Measurements from ENCODE around the gene POLN. TPM values are rescaled to one million over a fixed set of nuclear protein-coding genes. Genes with fewer than 3 reads are reported as not detected.

The POLN gene
- total and polyA plus RNA-seq, 2 donors: 1.1 to 2.9 TPM

DNA sequence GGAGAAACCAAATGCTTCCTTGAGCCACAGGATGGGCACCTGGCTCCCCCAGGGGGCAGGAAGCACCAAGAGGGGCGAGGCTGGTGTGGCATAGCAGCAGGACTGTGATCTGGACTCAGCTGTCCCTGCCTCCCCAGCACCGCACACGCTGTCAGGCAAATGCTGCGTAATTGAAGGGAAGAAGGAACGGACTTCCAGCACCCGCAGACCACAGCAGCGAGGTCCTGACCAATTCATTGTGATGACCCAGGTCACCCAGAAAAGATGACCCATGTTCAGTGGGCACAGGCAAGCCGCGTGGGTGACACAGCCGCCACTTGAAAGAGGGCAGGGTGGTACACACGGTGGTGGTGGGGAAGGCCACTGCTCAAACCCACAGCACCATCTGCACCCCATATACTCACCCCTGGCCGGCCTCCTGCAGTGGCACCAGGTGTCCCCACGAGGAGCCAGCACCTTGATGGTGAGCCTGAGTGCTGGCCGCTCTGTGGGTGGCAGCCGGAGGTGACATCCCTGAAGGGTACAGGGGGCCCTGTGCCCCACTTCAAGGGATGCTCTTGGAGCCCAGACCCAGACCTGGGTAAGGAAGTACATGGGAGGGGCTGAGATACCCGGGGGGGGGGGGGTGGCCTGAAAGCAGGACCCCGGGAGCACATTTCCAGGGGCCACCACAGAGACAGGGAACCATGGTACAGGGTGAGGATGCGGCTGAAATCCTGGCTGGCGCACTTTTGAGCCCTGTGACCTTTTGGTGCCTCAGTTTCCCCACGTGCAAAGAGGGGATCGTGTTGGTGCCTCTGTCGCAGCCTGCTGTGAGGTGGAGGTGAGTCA lies 171.3 kb downstream of the POLN start:
- H3K27me3 ChIP-seq (ENCODE audit: control insufficient read depth in 2 of 2, insufficient read depth in 1 of 2, low read length in 1 of 2): peaks cover 0 to 24% of the 10 kb centered on the region in 2 donors
- 86% methylated on average over 22 of the region's 22 CpGs for WGBS
- DNase-seq (ENCODE audit: low read depth in 6 of 9, low spot score in 9 of 9): no peak

DNA sequence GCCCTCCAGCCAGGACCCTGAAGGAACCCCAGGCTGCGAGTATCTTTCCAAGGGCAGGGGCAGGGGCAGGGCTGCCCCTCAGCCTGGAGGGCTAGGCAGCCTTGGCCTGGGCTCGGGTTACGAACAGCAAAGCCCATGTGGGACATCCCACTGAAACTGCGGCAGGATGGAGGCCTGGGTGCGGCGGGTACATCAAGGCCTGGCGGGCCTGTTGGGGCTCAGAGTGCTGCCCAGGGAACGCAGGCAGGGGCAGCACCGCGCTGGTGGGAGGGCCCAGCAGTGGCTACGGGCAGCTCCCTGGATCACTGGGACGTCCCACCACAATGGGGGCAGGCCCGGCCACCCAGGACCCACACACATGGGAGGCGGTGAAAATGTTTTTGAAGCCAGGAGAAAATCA lies 171.9 kb downstream of the POLN start:
- Histone ChIP-seq H3K27ac (ENCODE audit: low read depth in 1 of 2, low read length in 1 of 2) (no peak overlapping the region), H3K4me1 (ENCODE audit: control insufficient read depth in 2 of 2, insufficient read depth in 2 of 2, low read length in 2 of 2) (no peaks in the 10 kb centered on the region), H3K36me3 (ENCODE audit: control insufficient read depth in 2 of 2, insufficient read depth in 2 of 2, low read length in 1 of 2) (no peaks in the 10 kb centered on the region), H3K4me3 (ENCODE audit: low read length in 2 of 2) (no peak overlapping the region), H3K27me3 (ENCODE audit: control insufficient read depth in 2 of 2, insufficient read depth in 1 of 2, low read length in 1 of 2) (peaks cover 0 to 24% of the 10 kb centered on the region in 2 donors), H3K9me3 (ENCODE audit: control insufficient read depth in 2 of 2, insufficient read depth in 1 of 2, low read length in 1 of 2) (no peaks in the 10 kb centered on the region)
- DNase-seq (ENCODE audit: low read depth in 6 of 9, low spot score in 9 of 9): no peak
- 90% methylated on average over 14 of the region's 14 CpGs for WGBS

More for the DNA sequence above, 171.3 kb downstream of the POLN start:
- no peak overlapping the region for H3K27ac ChIP-seq (ENCODE audit: low read depth in 1 of 2, low read length in 1 of 2)
- H3K4me1 ChIP-seq (ENCODE audit: control insufficient read depth in 2 of 2, insufficient read depth in 2 of 2, low read length in 2 of 2): no peaks in the 10 kb centered on the region
- no peak overlapping the region for H3K4me3 ChIP-seq (ENCODE audit: low read length in 2 of 2)
- H3K36me3 ChIP-seq (ENCODE audit: control insufficient read depth in 2 of 2, insufficient read depth in 2 of 2, low read length in 1 of 2): no peaks in the 10 kb centered on the region
- no peaks in the 10 kb centered on the region for H3K9me3 ChIP-seq (ENCODE audit: control insufficient read depth in 2 of 2, insufficient read depth in 1 of 2, low read length in 1 of 2)

DNA sequence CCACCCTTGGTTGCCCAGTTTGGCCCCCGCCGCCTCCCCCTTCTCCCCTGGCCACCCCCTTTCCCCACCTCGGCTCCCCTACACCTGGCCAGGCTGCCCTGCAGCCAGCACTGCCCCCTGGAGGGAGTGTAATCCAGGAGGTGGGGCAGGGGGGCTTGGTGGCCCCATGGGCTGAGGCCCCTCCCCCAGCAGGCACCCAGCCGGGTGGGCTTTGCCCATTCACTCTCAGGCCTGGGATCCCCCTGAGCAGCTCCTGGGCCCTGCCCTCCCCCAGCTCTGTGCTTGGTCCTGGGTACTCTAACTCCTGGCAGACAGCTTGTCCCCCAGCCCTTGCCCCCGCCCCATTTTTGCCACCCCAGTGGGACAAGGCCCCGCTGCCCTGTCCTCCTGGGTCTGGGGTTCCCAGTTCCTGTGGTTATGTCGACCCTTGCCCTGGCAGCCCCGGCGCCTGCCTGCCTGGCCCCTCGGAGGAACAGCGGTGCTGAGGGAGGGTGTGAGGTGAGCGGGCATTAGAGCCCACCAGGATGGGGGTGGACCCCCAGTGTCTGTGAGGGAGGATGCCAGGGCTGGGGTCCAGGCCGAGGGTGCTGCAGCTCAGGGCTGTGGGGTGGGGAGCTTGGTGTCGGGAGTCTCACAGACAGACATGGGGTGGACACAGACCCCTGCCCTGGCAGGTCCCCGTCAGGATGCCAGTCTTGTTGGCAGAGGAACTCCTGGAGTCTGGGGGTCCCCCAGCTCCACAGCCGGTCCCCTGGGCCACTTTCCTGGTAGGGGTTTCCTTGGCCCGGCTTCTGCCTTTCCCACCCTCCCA lies 172.6 kb downstream of the POLN start:
- H3K27me3 ChIP-seq (ENCODE audit: control insufficient read depth in 2 of 2, insufficient read depth in 1 of 2, low read length in 1 of 2): peaks cover 0 to 24% of the 10 kb centered on the region in 2 donors
- no peak for DNase-seq (ENCODE audit: low read depth in 6 of 9, low spot score in 9 of 9)
- WGBS: 90% methylated on average over 17 of the region's 17 CpGs

DNA sequence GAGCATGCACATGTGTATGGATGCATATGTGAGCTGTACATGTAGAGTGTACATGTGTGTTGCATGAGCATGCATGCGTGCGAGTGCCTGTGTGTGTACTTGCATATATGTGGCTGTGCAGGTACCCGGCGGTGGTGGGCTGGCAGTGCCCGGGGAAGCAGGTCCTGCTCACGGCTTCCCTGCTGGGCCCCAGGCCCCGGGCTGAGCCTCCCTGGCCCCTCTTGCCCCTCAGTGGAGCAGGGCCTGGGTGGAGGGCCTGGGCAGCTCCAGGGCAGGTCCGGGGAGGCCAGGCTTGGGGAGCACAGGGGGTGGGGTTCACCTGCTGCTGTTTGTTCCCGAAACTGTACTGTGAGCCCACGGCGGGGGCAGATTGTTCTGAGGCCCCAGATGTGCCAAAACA lies 173.4 kb downstream of the POLN start:
- Histone ChIP-seq H3K9me3 (ENCODE audit: control insufficient read depth in 2 of 2, insufficient read depth in 1 of 2, low read length in 1 of 2) (no peaks in the 10 kb centered on the region), H3K4me1 (ENCODE audit: control insufficient read depth in 2 of 2, insufficient read depth in 2 of 2, low read length in 2 of 2) (no peaks in the 10 kb centered on the region), H3K4me3 (ENCODE audit: low read length in 2 of 2) (no peak overlapping the region), H3K27me3 (ENCODE audit: control insufficient read depth in 2 of 2, insufficient read depth in 1 of 2, low read length in 1 of 2) (peaks cover 0 to 24% of the 10 kb centered on the region in 2 donors), H3K36me3 (ENCODE audit: control insufficient read depth in 2 of 2, insufficient read depth in 2 of 2, low read length in 1 of 2) (no peaks in the 10 kb centered on the region), H3K27ac (ENCODE audit: low read depth in 1 of 2, low read length in 1 of 2) (no peak overlapping the region)
- 95% methylated on average over 11 of the region's 11 CpGs for WGBS
- DNase-seq (ENCODE audit: low read depth in 6 of 9, low spot score in 9 of 9): no peak

More for the DNA sequence above, 172.6 kb downstream of the POLN start:
- H3K4me3 ChIP-seq (ENCODE audit: low read length in 2 of 2): no peak overlapping the region
- H3K36me3 ChIP-seq (ENCODE audit: control insufficient read depth in 2 of 2, insufficient read depth in 2 of 2, low read length in 1 of 2): no peaks in the 10 kb centered on the region
- no peak overlapping the region for H3K27ac ChIP-seq (ENCODE audit: low read depth in 1 of 2, low read length in 1 of 2)
- no peaks in the 10 kb centered on the region for H3K9me3 ChIP-seq (ENCODE audit: control insufficient read depth in 2 of 2, insufficient read depth in 1 of 2, low read length in 1 of 2)
- no peaks in the 10 kb centered on the region for H3K4me1 ChIP-seq (ENCODE audit: control insufficient read depth in 2 of 2, insufficient read depth in 2 of 2, low read length in 2 of 2)

DNA sequence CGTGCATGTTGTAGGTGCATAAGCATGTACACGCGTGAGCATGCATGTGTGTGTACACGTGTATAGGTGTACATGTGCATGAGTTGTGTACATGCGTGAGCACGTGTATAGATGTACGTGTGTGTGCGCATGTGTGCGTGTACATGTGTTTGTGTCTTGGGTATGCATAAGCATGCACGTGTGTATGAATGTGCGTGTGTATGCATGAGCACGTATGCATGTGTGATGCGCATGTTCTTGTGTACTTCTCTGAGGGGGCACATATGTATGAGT lies 173.8 kb downstream of the POLN start:
- H3K27ac ChIP-seq (ENCODE audit: low read depth in 1 of 2, low read length in 1 of 2): no peak overlapping the region
- H3K27me3 ChIP-seq (ENCODE audit: control insufficient read depth in 2 of 2, insufficient read depth in 1 of 2, low read length in 1 of 2): peaks cover 0 to 25% of the 10 kb centered on the region in 2 donors
- H3K4me3 ChIP-seq (ENCODE audit: low read length in 2 of 2): no peak overlapping the region
- H3K36me3 ChIP-seq (ENCODE audit: control insufficient read depth in 2 of 2, insufficient read depth in 2 of 2, low read length in 1 of 2): no peaks in the 10 kb centered on the region
- no peak for DNase-seq (ENCODE audit: low read depth in 6 of 9, low spot score in 9 of 9)
- H3K4me1 ChIP-seq (ENCODE audit: control insufficient read depth in 2 of 2, insufficient read depth in 2 of 2, low read length in 2 of 2): no peaks in the 10 kb centered on the region
- no peaks in the 10 kb centered on the region for H3K9me3 ChIP-seq (ENCODE audit: control insufficient read depth in 2 of 2, insufficient read depth in 1 of 2, low read length in 1 of 2)
- WGBS: 97% methylated on average over 13 of the region's 13 CpGs

DNA sequence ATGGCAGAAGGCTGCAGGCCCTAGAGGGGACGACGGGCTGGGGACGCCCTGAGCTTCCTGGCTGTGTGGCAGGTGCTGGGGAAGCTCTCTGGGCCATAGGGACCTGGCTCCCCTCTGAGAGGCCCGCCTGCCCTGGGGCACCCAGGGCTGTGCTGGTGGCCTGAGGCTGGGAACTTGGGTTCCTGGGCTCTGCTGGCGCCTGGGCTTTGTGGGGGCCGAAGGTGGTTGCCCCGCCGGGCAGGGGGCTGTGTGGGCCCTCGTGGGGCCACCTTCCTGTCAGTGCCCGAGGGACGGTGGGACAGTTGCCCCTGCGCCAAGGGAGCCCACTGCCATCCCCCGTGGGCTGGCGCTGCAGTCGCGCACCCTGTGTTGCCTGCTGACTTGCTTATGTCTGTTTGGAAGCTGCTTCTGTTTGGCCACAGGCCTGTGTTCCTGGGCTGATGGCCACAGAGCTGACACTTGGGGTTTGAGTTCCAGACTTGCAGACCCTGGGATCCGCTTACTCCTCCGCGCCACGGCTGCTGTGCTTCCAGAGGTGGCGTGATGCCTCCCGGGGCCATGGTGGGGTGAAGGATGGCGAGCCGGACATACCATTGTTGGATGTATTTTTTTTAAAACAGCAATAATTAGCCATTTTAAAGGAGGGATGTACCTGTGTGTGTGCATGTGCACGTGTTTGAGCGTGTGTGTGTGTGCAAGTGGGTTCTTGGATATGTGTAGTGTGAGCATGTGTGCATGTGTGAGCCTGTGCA lies 174.3 kb downstream of the POLN start:
- DNase-seq (ENCODE audit: low read depth in 6 of 9, low spot score in 9 of 9): no peak
- no peaks in the 10 kb centered on the region for H3K4me1 ChIP-seq (ENCODE audit: control insufficient read depth in 2 of 2, insufficient read depth in 2 of 2, low read length in 2 of 2)
- H3K36me3 ChIP-seq (ENCODE audit: control insufficient read depth in 2 of 2, insufficient read depth in 2 of 2, low read length in 1 of 2): no peaks in the 10 kb centered on the region
- H3K27me3 ChIP-seq (ENCODE audit: control insufficient read depth in 2 of 2, insufficient read depth in 1 of 2, low read length in 1 of 2): peaks cover 0 to 30% of the 10 kb centered on the region in 2 donors
- 89% methylated on average over 26 of the region's 26 CpGs for whole genome bisulfite sequencing
- H3K4me3 ChIP-seq (ENCODE audit: low read length in 2 of 2): no peak overlapping the region
- no peak overlapping the region for H3K27ac ChIP-seq (ENCODE audit: low read depth in 1 of 2, low read length in 1 of 2)
- no peaks in the 10 kb centered on the region for H3K9me3 ChIP-seq (ENCODE audit: control insufficient read depth in 2 of 2, insufficient read depth in 1 of 2, low read length in 1 of 2)

DNA sequence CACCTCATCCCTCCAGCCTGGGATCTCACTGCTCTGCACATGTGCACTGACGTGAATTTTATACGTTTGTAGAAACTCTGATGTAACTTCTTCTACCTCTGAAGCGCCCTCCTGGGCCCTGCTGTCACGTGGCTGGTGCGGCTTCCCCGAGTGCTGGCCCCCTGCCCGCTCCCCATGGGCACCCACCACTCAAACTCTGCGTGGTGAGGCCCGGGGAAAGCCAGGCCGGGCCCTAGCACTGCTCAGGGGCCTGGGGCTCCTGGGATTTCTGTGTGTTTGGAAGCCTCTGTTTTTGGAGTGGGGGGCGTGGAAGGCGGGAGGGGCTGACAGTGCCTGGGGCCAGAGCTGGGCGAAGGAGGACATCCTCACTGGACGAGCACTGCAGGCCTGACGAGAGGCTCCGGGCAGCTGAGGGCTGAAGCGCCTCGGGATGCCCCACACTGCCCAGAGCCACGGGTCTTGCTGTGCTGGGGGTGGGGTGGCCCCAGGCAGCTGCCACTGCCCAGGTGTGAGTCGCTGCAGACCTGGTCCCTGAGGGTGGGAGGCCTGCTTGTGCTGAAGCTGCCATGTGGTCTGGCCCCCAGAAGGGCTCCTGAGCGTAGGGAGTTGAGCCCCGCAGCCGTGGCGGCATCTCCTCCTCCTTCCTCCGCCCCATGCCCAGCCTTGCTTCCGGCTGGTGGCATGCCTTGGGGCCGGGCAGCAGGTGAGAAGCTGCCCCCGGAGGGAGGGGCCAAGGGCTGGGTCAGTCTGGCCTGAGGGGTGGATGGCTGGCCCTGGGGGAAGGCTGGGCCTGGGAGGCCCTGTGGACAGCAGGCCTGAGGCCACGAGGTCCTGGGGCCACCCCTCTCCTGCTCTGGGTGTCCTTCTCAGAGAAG lies 175.1 kb downstream of the POLN start:
- no peaks in the 10 kb centered on the region for H3K4me1 ChIP-seq (ENCODE audit: control insufficient read depth in 2 of 2, insufficient read depth in 2 of 2, low read length in 2 of 2)
- H3K27me3 ChIP-seq (ENCODE audit: control insufficient read depth in 2 of 2, insufficient read depth in 1 of 2, low read length in 1 of 2): peaks cover 2 to 38% of the 10 kb centered on the region in 2 donors
- DNase-seq (ENCODE audit: low read depth in 6 of 9, low spot score in 9 of 9): no peak
- 95% methylated on average over 29 of the region's 29 CpGs for WGBS
- no peak overlapping the region for H3K4me3 ChIP-seq (ENCODE audit: low read length in 2 of 2)
- H3K27ac ChIP-seq (ENCODE audit: low read depth in 1 of 2, low read length in 1 of 2): no peak overlapping the region
- no peaks in the 10 kb centered on the region for H3K9me3 ChIP-seq (ENCODE audit: control insufficient read depth in 2 of 2, insufficient read depth in 1 of 2, low read length in 1 of 2)
- H3K36me3 ChIP-seq (ENCODE audit: control insufficient read depth in 2 of 2, insufficient read depth in 2 of 2, low read length in 1 of 2): no peaks in the 10 kb centered on the region

DNA sequence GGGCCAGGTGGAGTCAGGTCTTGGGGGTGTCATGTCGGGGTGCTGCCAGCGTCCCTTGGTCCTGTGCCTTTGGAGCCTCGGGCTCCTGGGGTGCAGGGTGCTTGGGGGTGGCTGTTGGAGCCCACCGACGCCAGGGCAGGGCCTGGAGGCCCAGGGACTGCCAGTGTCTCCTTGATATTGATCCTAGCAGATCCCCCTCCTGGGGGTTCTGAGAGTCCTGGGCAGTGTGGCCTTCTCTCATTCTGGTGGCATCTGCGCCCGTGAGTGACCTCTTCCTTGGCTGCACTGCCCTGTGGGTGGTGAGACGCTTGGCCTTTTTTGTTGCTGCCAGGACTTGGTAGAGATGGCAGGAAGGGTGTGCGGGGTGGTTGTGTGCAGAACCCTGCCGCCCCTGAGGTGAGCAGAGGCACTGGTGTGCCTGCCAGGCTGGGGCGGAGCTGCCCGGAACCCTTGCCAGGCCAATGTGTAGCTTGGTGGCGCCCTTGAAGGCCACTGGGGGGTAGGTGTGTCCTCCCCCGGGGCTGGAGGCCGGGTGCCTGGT lies 175.8 kb downstream of the POLN start:
- Histone ChIP-seq H3K4me3 (ENCODE audit: low read length in 2 of 2) (no peak overlapping the region), H3K27ac (ENCODE audit: low read depth in 1 of 2, low read length in 1 of 2) (no peak overlapping the region), H3K36me3 (ENCODE audit: control insufficient read depth in 2 of 2, insufficient read depth in 2 of 2, low read length in 1 of 2) (no peaks in the 10 kb centered on the region), H3K27me3 (ENCODE audit: control insufficient read depth in 2 of 2, insufficient read depth in 1 of 2, low read length in 1 of 2) (peaks cover 9 to 39% of the 10 kb centered on the region in 2 donors), H3K9me3 (ENCODE audit: control insufficient read depth in 2 of 2, insufficient read depth in 1 of 2, low read length in 1 of 2) (no peaks in the 10 kb centered on the region), H3K4me1 (ENCODE audit: control insufficient read depth in 2 of 2, insufficient read depth in 2 of 2, low read length in 2 of 2) (no peaks in the 10 kb centered on the region)
- DNase-seq (ENCODE audit: low read depth in 6 of 9, low spot score in 9 of 9): no peak
- 96% methylated on average over 15 of the region's 15 CpGs for WGBS

Measured in thymus (tissue), 11 donors.